Epithelial cell of proximal tubule (primary cell): ENCODE measurements around the gene RBFOX2. TPM values are rescaled to one million over a fixed set of nuclear protein-coding genes. Genes with fewer than 3 reads are reported as not detected.

Experiments used
- DNase-seq: peaks from one replicate; pipeline ENCODE4 v3.0.0-alpha.2; 2011; ENCODE audit warnings: low read depth
- H3K4me3 ChIP-seq: 2 replicates; pipeline ENCODE4 v1.5.1; 2011; ENCODE audit warnings: low read depth, mild to moderate bottlenecking, low read length
- CTCF ChIP-seq: conservative IDR thresholded peaks from 2 replicates; pipeline ENCODE4 v1.5.1; 2012; ENCODE audit warnings: low read depth, mild to moderate bottlenecking, low read length
- total RNA-seq: library from RNA; depleted of rRNA; stranded (reverse); fragments of >200 nt; gene quantifications from 2 replicates; pipeline ENCODE4 v1.2.3, GENCODE V29; 2015

The RBFOX2 gene
- total RNA-seq, 1 donor from 2014 or later: 67.0 TPM

GRCh38 chr22:36010090-36010489 is 18.5 kb downstream of the RBFOX2 start:
- no peak overlapping the region for H3K4me3 ChIP-seq
- TF ChIP-seq CTCF: no peak
- no peak for DNase-seq

- H3K4me3 ChIP-seq: no peak overlapping the region
- no peak for DNase-seq
- TF ChIP-seq CTCF: no peak
These were observed 19.5 kb downstream of the RBFOX2 start for GRCh38 chr22:36009085-36009484.

- no peak overlapping the region for H3K4me3 ChIP-seq
- DNase-seq: no peak
- no peak for TF ChIP-seq CTCF
These were observed 20.1 kb downstream of the RBFOX2 start for GRCh38 chr22:36008565-36008964.

GRCh38 chr22:36008131-36008530 is 20.5 kb downstream of the RBFOX2 start:
- no peak for DNase-seq
- no peak for TF ChIP-seq CTCF
- H3K4me3 ChIP-seq: no peak overlapping the region

- DNase-seq: no peak
- no peak for TF ChIP-seq CTCF
- H3K4me3 ChIP-seq: no peak overlapping the region
These were observed 24.5 kb downstream of the RBFOX2 start for GRCh38 chr22:36003972-36004674.

GRCh38 chr22:36002718-36003260 is 25.8 kb downstream of the RBFOX2 start:
- no peak for TF ChIP-seq CTCF
- H3K4me3 ChIP-seq: no peak overlapping the region
- DNase-seq: no peak

- TF ChIP-seq CTCF: no peak
- DNase-seq: no peak
- H3K4me3 ChIP-seq: no peak overlapping the region
These were observed 26.5 kb downstream of the RBFOX2 start for GRCh38 chr22:36002084-36002483.
